ENCODE data around the gene APC. TPM values are rescaled to one million over a fixed set of nuclear protein-coding genes. Genes with fewer than 3 reads are reported as not detected.
A peak's percentile ranks its signal among the peaks of the same experiment; 100 is the strongest.

The APC gene
- 100 to 1,000 TPM; 138 to 279 TPM for total RNA-seq
- 100 to 1,000 TPM in 1 of 2 donors, 10 to 100 TPM in 1; 83.2 to 137 TPM for polyA plus RNA-seq (ENCODE audit: insufficient read length in 2 of 2)
- long read RNA-seq, donor 1, full-length matches to known transcripts = 4 of 4 reads
- long read RNA-seq, donor 1, partial matches to known transcripts = 0 of 4 reads
- long read RNA-seq, donor 1, other reads (novel, unspliced or antisense) = 0 of 4 reads
- long read RNA-seq, donor 2 = 0 reads
- long read RNA-seq, donor 3, full-length matches to known transcripts = 1 of 18 reads
- long read RNA-seq, donor 3, partial matches to known transcripts = 17 of 18 reads
- long read RNA-seq, donor 3, other reads (novel, unspliced or antisense) = 0 of 18 reads
- long read RNA-seq, donor 4 = 0 reads

DNA sequence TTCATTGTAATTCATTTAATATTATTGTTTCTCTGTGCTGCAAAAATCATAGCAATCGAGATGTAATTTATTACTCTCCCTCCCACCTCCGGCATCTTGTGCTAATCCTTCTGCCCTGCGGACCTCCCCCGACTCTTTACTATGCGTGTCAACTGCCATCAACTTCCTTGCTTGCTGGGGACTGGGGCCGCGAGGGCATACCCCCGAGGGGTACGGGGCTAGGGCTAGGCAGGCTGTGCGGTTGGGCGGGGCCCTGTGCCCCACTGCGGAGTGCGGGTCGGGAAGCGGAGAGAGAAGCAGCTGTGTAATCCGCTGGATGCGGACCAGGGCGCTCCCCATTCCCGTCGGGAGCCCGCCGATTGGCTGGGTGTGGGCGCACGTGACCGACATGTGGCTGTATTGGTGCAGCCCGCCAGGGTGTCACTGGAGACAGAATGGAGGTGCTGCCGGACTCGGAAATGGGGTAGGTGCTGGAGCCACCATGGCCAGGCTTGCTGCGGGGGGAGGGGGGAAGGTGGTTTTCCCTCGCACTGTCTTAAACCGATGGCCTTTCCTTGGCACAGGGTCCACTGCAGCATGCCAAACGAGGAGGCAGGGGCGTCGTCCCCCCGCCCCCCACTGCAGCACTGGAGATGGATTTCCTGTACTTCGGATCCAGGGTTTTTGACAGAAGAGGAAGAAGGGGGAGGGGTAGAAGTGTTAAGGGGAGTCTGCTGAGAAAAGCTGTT lies at the start of gene APC:
Gene APC, plus strand, starts transcription at position 423 of the 728 bp plus-strand sequence. CDS start 17,006 bp downstream, outside the sequence.
- Histone ChIP-seq H3K36me3 (ENCODE audit: control insufficient read depth, insufficient read depth, low read length) (peaks cover 3% of the 10 kb centered on the region), H3K4me1 (ENCODE audit: control insufficient read depth, insufficient read depth, low read length) (peaks cover 19% of the 10 kb centered on the region), H3K9me3 (ENCODE audit: control insufficient read depth, insufficient read depth, low read length) (no peaks in the 10 kb centered on the region), H3K4me3 (ENCODE audit: low read depth, low read length) (peak within 1 kb of the TSS; percentile 91), H3K27ac (ENCODE audit: low read depth, low read length) (peak within 1 kb of the TSS; percentile 96), H3K27me3 (ENCODE audit: control insufficient read depth, insufficient read depth, low read length) (no peaks in the 10 kb centered on the region)
- DNase-seq (ENCODE audit: low read depth in 4 of 6, low spot score in 6 of 6) = peak; percentile 83 to 98 (median 91)
- WGBS (ENCODE audit: insufficient coverage) = 0% methylated on average over 34 of the region's 36 CpGs

GRCh38 chr5:112689155-112689909 lies 48.4 kb upstream of the APC start:
- DNase-seq (ENCODE audit: low read depth in 4 of 6, low spot score in 6 of 6) = no peak
- Histone ChIP-seq H3K27me3 (ENCODE audit: control insufficient read depth, insufficient read depth, low read length) (no peaks in the 10 kb centered on the region), H3K4me1 (ENCODE audit: control insufficient read depth, insufficient read depth, low read length) (no peaks in the 10 kb centered on the region), H3K4me3 (ENCODE audit: low read depth, low read length) (no peak overlapping the region), H3K27ac (ENCODE audit: low read depth, low read length) (no peak overlapping the region), H3K9me3 (ENCODE audit: control insufficient read depth, insufficient read depth, low read length) (no peaks in the 10 kb centered on the region), H3K36me3 (ENCODE audit: control insufficient read depth, insufficient read depth, low read length) (no peaks in the 10 kb centered on the region)
- 83% methylated on average over 1 of the region's 3 CpGs for WGBS (ENCODE audit: insufficient coverage)

GRCh38 chr5:112690605-112691338 lies 46.9 kb upstream of the APC start:
- H3K4me3 ChIP-seq (ENCODE audit: low read depth, low read length) = no peak overlapping the region
- H3K4me1 ChIP-seq (ENCODE audit: control insufficient read depth, insufficient read depth, low read length) = no peaks in the 10 kb centered on the region
- H3K27me3 ChIP-seq (ENCODE audit: control insufficient read depth, insufficient read depth, low read length) = no peaks in the 10 kb centered on the region
- no peaks in the 10 kb centered on the region for H3K36me3 ChIP-seq (ENCODE audit: control insufficient read depth, insufficient read depth, low read length)
- H3K9me3 ChIP-seq (ENCODE audit: control insufficient read depth, insufficient read depth, low read length) = no peaks in the 10 kb centered on the region
- H3K27ac ChIP-seq (ENCODE audit: low read depth, low read length) = no peak overlapping the region
- WGBS (ENCODE audit: insufficient coverage) = 60% methylated on average over 1 of the region's 3 CpGs
- DNase-seq (ENCODE audit: low read depth in 4 of 6, low spot score in 6 of 6) = no peak

DNA sequence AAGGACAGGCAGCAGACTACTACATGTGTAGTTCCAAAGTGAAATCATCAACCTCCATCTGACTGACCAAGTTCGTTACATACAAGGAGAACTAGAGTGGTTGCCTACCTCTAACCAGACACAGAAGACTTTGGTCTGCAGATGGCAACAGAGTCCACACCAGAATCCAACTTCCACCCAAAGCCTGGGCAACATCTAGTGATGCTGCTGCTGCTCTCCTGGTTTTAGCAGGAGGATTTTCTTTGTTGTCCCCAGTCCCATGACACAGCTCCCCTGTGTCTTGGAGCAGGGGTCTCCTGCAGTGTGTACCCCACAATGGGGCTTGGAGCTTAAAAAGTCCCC lies 46.4 kb upstream of the APC start:
- no peaks in the 10 kb centered on the region for H3K36me3 ChIP-seq (ENCODE audit: control insufficient read depth, insufficient read depth, low read length)
- DNase-seq (ENCODE audit: low read depth in 4 of 6, low spot score in 6 of 6) = no peak
- no peaks in the 10 kb centered on the region for H3K4me1 ChIP-seq (ENCODE audit: control insufficient read depth, insufficient read depth, low read length)
- WGBS (ENCODE audit: insufficient coverage) = no CpG with 5 or more reads among the region's 1 CpG
- no peaks in the 10 kb centered on the region for H3K9me3 ChIP-seq (ENCODE audit: control insufficient read depth, insufficient read depth, low read length)
- H3K4me3 ChIP-seq (ENCODE audit: low read depth, low read length) = no peak overlapping the region
- no peaks in the 10 kb centered on the region for H3K27me3 ChIP-seq (ENCODE audit: control insufficient read depth, insufficient read depth, low read length)
- H3K27ac ChIP-seq (ENCODE audit: low read depth, low read length) = no peak overlapping the region

DNA sequence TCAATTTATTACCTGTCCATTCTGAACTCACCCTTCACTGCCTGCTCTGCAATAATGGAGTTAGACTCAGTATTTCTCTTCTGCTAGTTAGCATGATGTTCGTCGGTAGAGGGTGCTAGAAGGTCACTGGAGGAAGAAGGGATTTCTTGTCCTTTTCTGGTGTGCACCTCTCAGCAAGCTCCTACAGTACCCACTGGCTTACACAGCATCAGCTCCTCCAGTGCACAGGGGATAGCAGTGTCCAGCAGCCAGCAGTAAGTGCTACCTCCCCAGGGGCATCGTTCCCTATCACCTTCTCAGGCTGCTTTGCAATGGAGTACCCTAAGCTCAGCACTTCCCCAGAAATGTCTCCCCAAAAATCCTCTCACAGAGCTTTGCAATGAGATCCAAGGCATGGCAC lies 45.9 kb upstream of the APC start:
- H3K36me3 ChIP-seq (ENCODE audit: control insufficient read depth, insufficient read depth, low read length) = no peaks in the 10 kb centered on the region
- WGBS (ENCODE audit: insufficient coverage) = 86% methylated on average over 1 of the region's 3 CpGs
- H3K9me3 ChIP-seq (ENCODE audit: control insufficient read depth, insufficient read depth, low read length) = no peaks in the 10 kb centered on the region

DNA sequence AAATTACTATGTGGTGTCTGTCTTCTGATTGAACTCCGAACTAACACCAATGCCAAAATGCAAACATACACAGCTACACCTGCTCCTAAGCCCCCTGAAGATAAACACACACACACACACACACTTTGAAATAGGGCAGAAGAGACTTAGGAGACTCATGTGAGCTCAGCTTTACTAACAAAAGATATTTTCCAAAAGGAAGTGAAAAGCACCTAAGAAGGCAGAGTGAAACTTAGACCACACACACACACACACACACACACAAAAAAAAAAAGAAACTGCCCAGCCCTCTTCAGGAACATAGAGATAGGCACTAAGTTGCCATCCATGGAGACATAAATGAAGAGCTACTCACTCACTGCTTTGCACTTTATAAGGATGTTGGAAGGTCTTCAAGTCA lies 45.2 kb upstream of the APC start:
- Histone ChIP-seq H3K4me3 (ENCODE audit: low read depth, low read length) (no peak overlapping the region), H3K4me1 (ENCODE audit: control insufficient read depth, insufficient read depth, low read length) (no peaks in the 10 kb centered on the region), H3K36me3 (ENCODE audit: control insufficient read depth, insufficient read depth, low read length) (no peaks in the 10 kb centered on the region), H3K9me3 (ENCODE audit: control insufficient read depth, insufficient read depth, low read length) (no peaks in the 10 kb centered on the region), H3K27me3 (ENCODE audit: control insufficient read depth, insufficient read depth, low read length) (no peaks in the 10 kb centered on the region), H3K27ac (ENCODE audit: low read depth, low read length) (no peak overlapping the region)
- no peak for DNase-seq (ENCODE audit: low read depth in 4 of 6, low spot score in 6 of 6)
- no CpG with 5 or more reads among the region's 1 CpG for WGBS (ENCODE audit: insufficient coverage)

More for the DNA sequence above, 45.9 kb upstream of the APC start:
- Histone ChIP-seq H3K4me1 (ENCODE audit: control insufficient read depth, insufficient read depth, low read length) (no peaks in the 10 kb centered on the region), H3K27me3 (ENCODE audit: control insufficient read depth, insufficient read depth, low read length) (no peaks in the 10 kb centered on the region), H3K4me3 (ENCODE audit: low read depth, low read length) (no peak overlapping the region), H3K27ac (ENCODE audit: low read depth, low read length) (no peak overlapping the region)
- DNase-seq (ENCODE audit: low read depth in 4 of 6, low spot score in 6 of 6) = no peak

- Histone ChIP-seq H3K36me3 (ENCODE audit: control insufficient read depth, insufficient read depth, low read length) (no peaks in the 10 kb centered on the region), H3K4me1 (ENCODE audit: control insufficient read depth, insufficient read depth, low read length) (no peaks in the 10 kb centered on the region), H3K4me3 (ENCODE audit: low read depth, low read length) (no peak overlapping the region), H3K27me3 (ENCODE audit: control insufficient read depth, insufficient read depth, low read length) (no peaks in the 10 kb centered on the region), H3K27ac (ENCODE audit: low read depth, low read length) (no peak overlapping the region), H3K9me3 (ENCODE audit: control insufficient read depth, insufficient read depth, low read length) (no peaks in the 10 kb centered on the region)
- whole genome bisulfite sequencing (ENCODE audit: insufficient coverage) = 97% methylated on average over 3 of the region's 3 CpGs
- no peak for DNase-seq (ENCODE audit: low read depth in 4 of 6, low spot score in 6 of 6)
Observed at GRCh38 chr5:112693301-112693700, 44.4 kb upstream of the APC start.

- Histone ChIP-seq H3K4me1 (ENCODE audit: control insufficient read depth, insufficient read depth, low read length) (no peaks in the 10 kb centered on the region), H3K36me3 (ENCODE audit: control insufficient read depth, insufficient read depth, low read length) (no peaks in the 10 kb centered on the region), H3K4me3 (ENCODE audit: low read depth, low read length) (no peak overlapping the region), H3K27me3 (ENCODE audit: control insufficient read depth, insufficient read depth, low read length) (no peaks in the 10 kb centered on the region), H3K9me3 (ENCODE audit: control insufficient read depth, insufficient read depth, low read length) (no peaks in the 10 kb centered on the region), H3K27ac (ENCODE audit: low read depth, low read length) (no peak overlapping the region)
- no peak for DNase-seq (ENCODE audit: low read depth in 4 of 6, low spot score in 6 of 6)
- WGBS (ENCODE audit: insufficient coverage) = 100% methylated on average over 1 of the region's 3 CpGs
Observed at GRCh38 chr5:112694853-112695709, 42.6 kb upstream of the APC start.

Data from spinal cord (tissue), 10 donors.